Panc1 (cell line): ENCODE results near the gene DOCK3. TPM values are rescaled to one million over a fixed set of nuclear protein-coding genes. Genes with fewer than 3 reads are reported as not detected.

Experiments used
- ATAC-seq: fragments of 200-7000 bp; cut with Tn5 transposase; 2 replicates; pipeline ENCODE4 v1.9.1; 2020; ENCODE audit warnings: mild to moderate bottlenecking, moderate library complexity
- BruUV-seq: library from RNA; stranded (reverse); fragments of 400-500 nt; replicated peaks from 2 replicates; lab custom pipeline; 2021; lab: Mats Ljungman, UMichigan
- CTCF ChIA-PET: fragments of 300-600 bp; sonication (Branson Sonifier 250); formaldehyde crosslinking; loops from one replicate; lab custom pipeline; 2022; ENCODE audit warnings: antibody characterized with exemption; lab: Charles Lee
- POLR2A ChIA-PET: fragments of 300-600 bp; sonication (Branson Sonifier 250); formaldehyde crosslinking; loops from one replicate; lab custom pipeline; 2022; ENCODE audit warnings: antibody characterized with exemption; lab: Charles Lee
- DNase-seq: peaks from one replicate; pipeline ENCODE4 v3.0.0-alpha.2; 2010; ENCODE audit warnings: low read depth, low spot score
- H3K27ac ChIP-seq: 2 replicates; pipeline ENCODE4 v1.5.1; 2011; ENCODE audit warnings: mild to moderate bottlenecking, low read length, inconsistent platforms
- H3K27me3 ChIP-seq: fragments of 200-500 bp; sonication (Bioruptor generic); 2 replicates; pipeline ENCODE4 v1.6.0; 2014; ENCODE audit warnings: low read length, inconsistent platforms; ENCODE audit not compliant: control insufficient read depth, insufficient read depth
- H3K36me3 ChIP-seq: fragments of 200-500 bp; sonication (Bioruptor generic); 2 replicates; pipeline ENCODE4 v1.5.1; 2014; ENCODE audit warnings: inconsistent platforms, mild to moderate bottlenecking, low read length, moderate library complexity; ENCODE audit not compliant: control insufficient read depth, insufficient read depth
- H3K4me1 ChIP-seq: 2 replicates; pipeline ENCODE4 v1.5.1; 2011; ENCODE audit warnings: inconsistent platforms, mild to moderate bottlenecking, low read length, moderate library complexity; ENCODE audit not compliant: control insufficient read depth, insufficient read depth
- H3K4me3 ChIP-seq, 2 experiments: 2 replicates each; pipeline ENCODE4 v1.5.1; 2011 to 2012; ENCODE audit warnings: low read depth in 2 of 2, low read length in 2 of 2, mild to moderate bottlenecking in 2 of 2, inconsistent platforms in 1 of 2, moderate library complexity in 1 of 2
- H3K9me3 ChIP-seq: fragments of 200-500 bp; sonication (Bioruptor generic); 2 replicates; pipeline ENCODE4 v1.5.1; 2014; ENCODE audit warnings: low read depth, mild to moderate bottlenecking, inconsistent platforms, low read length, moderate library complexity; ENCODE audit not compliant: control insufficient read depth, insufficient read depth
- CTCF ChIP-seq: fragments of 450-650 bp; IDR thresholded peaks from 2 replicates; pipeline ENCODE4 v1.5.1; 2017; ENCODE audit warnings: mild to moderate bottlenecking
- POLR2AphosphoS5 ChIP-seq: IDR thresholded peaks from 2 replicates; pipeline ENCODE4 v1.6.1; 2012; ENCODE audit warnings: mild to moderate bottlenecking, low read depth, low read length, moderate library complexity
- REST ChIP-seq, 2 experiments: IDR thresholded peaks; 2 replicates each; pipeline ENCODE4 v1.6.1; 2011 to 2012; ENCODE audit warnings: low read depth in 2 of 2, control low read depth in 1 of 2, low read length in 1 of 2, mild to moderate bottlenecking in 1 of 2, moderate library complexity in 1 of 2; ENCODE audit not compliant: insufficient read depth in 1 of 2
- SIN3A ChIP-seq: IDR thresholded peaks from 2 replicates; pipeline ENCODE4 v1.6.1; 2012; ENCODE audit warnings: low read depth, mild to moderate bottlenecking, low read length, moderate library complexity, borderline replicate concordance; ENCODE audit not compliant: insufficient read depth
- TCF7L2 ChIP-seq: IDR thresholded peaks from 2 replicates; pipeline ENCODE4 v1.6.1; 2011; ENCODE audit warnings: mild to moderate bottlenecking, low read depth, low read length, inconsistent platforms
- in situ Hi-C: cut with HindIII; loops from 2 replicates; pipeline ENCODE4 v1.10.0; 2016; ENCODE audit warnings: low sequenced_read_pairs, low pct_unique_long_range_greater_than_20kb
- intact Hi-C: fragments of 100-400 bp; cut with micrococcal nuclease; formaldehyde crosslinking; loops from one replicate; pipeline ENCODE4 v1.10.0; 2022; ENCODE audit not compliant: unreplicated experiment
- total RNA-seq: library from RNA; stranded (reverse); gene quantifications from one replicate; pipeline ENCODE4 v1.2.1, GENCODE V29; 2021; ENCODE audit not compliant: unreplicated experiment

DOCK3 gene
- total RNA-seq, 1 experiment from 2014 or later: 0.21 TPM

GRCh38 chr3:51274052-51274451 lies 599.3 kb downstream of the DOCK3 start:
- ChIA-PET POLR2A (no interaction called here), CTCF (no interaction called here)
- H3K4me1 ChIP-seq: no peaks in the 10 kb centered on the region
- no TSS peak for BruUV-seq
- intact Hi-C loops: no loop called here
- in situ Hi-C loops: no loop called here
- H3K36me3 ChIP-seq: no peaks in the 10 kb centered on the region
- H3K27ac ChIP-seq: no peak overlapping the region
- TF ChIP-seq CTCF: no peak
- no peak for TF ChIP-seq SIN3A
- no peak for TF ChIP-seq TCF7L2
- TF ChIP-seq POLR2AphosphoS5: no peak
- no peak for ATAC-seq
- no peak for DNase-seq
- no peak overlapping the region for H3K4me3 ChIP-seq
- H3K27me3 ChIP-seq: no peaks in the 10 kb centered on the region
- H3K9me3 ChIP-seq: no peaks in the 10 kb centered on the region

GRCh38 chr3:51275111-51275805 lies 600.5 kb downstream of the DOCK3 start:
- in situ Hi-C loops: no loop called here
- Histone ChIP-seq H3K4me3 (no peak overlapping the region), H3K4me1 (no peaks in the 10 kb centered on the region), H3K9me3 (no peaks in the 10 kb centered on the region), H3K27me3 (no peaks in the 10 kb centered on the region), H3K36me3 (no peaks in the 10 kb centered on the region), H3K27ac (no peak overlapping the region)
- no TSS peak for BruUV-seq
- ATAC-seq: no peak
- no peak for TF ChIP-seq SIN3A
- no peak for TF ChIP-seq CTCF
- TF ChIP-seq TCF7L2: no peak
- TF ChIP-seq REST (IDR thresholded peaks at IDR 0.05; ENCODE audit: insufficient read depth in 1 of 2, low read depth in 2 of 2, low read length in 1 of 2): no peak
- TF ChIP-seq POLR2AphosphoS5: no peak
- POLR2A ChIA-PET: no interaction called here
- CTCF ChIA-PET: no interaction called here
- DNase-seq: no peak
- intact Hi-C loops: no loop called here
